H1 (cell line): ENCODE measurements around the gene HINT2. TPM values are rescaled to one million over a fixed set of nuclear protein-coding genes. Genes with fewer than 3 reads are reported as not detected.

Experiments
- CTCF ChIA-PET: fragments of 300-600 bp; sonication (Branson Sonifier 250); formaldehyde crosslinking; loops from one replicate; lab custom pipeline; 2021; ENCODE audit not compliant: partially characterized antibody; lab: Charles Lee
- POLR2A ChIA-PET: fragments of 300-600 bp; sonication (Branson Sonifier 250); formaldehyde crosslinking; loops from one replicate; lab custom pipeline; 2021; ENCODE audit warnings: inconsistent platforms; ENCODE audit not compliant: partially characterized antibody; lab: Charles Lee
- DNase-seq, 2 experiments: peaks; one replicate each; pipeline versions ENCODE4 v3.0.0 to v3.0.0-alpha.2; 2010 to 2022; ENCODE audit warnings: low spot score in 2 of 2, low read depth in 1 of 2, mixed read lengths in 1 of 2
- FAIRE-seq: peaks from 2 replicates; lab custom pipeline; 2011; peaks lifted over from hg19 to GRCh38; lab: Jason Lieb, UNC
- H2AFZ ChIP-seq: 2 replicates; pipeline ENCODE4 v1.8.1; 2012; ENCODE audit warnings: low read length, inconsistent platforms
- H2AK5ac ChIP-seq: 2 replicates; pipeline ENCODE4 v1.6.1; 2013; ENCODE audit warnings: low read depth, low read length
- H2BK120ac ChIP-seq: replicated peaks from 2 replicates; pipeline ENCODE3; 2013; ENCODE audit warnings: low read depth, low read length, inconsistent platforms
- H2BK12ac ChIP-seq: 2 replicates; pipeline ENCODE4 v1.6.1; 2013; ENCODE audit warnings: low read depth, low read length
- H2BK15ac ChIP-seq: 2 replicates; pipeline ENCODE4 v1.6.1; 2013; ENCODE audit warnings: low read length
- H2BK20ac ChIP-seq: 2 replicates; pipeline ENCODE4 v1.6.1; 2013; ENCODE audit warnings: low read length
- H2BK5ac ChIP-seq: 2 replicates; pipeline ENCODE4 v1.6.1; 2013; ENCODE audit warnings: low read depth, low read length
- H3K14ac ChIP-seq: 2 replicates; pipeline ENCODE4 v1.6.1; 2013; ENCODE audit warnings: inconsistent platforms; ENCODE audit not compliant: insufficient read length
- H3K18ac ChIP-seq: 2 replicates; pipeline ENCODE4 v1.6.1; 2013; ENCODE audit warnings: low read length; ENCODE audit errors: extremely low read depth
- H3K23ac ChIP-seq: 2 replicates; pipeline ENCODE4 v1.6.1; 2013; ENCODE audit warnings: inconsistent platforms; ENCODE audit not compliant: insufficient read length
- H3K23me2 ChIP-seq: 2 replicates; pipeline ENCODE4 v1.6.1; 2013; ENCODE audit warnings: low read depth, low read length
- H3K27ac ChIP-seq: 2 replicates; pipeline ENCODE4 v1.6.1; 2011; ENCODE audit warnings: low read depth, low read length, inconsistent platforms
- H3K27me3 ChIP-seq, 4 experiments: replicated peaks in 1 of 4; 1 replicate in 1 of 4; 2 replicates in 3 of 4; pipeline versions ENCODE4 v1.6.1 to v1.8.1; 2011 to 2013; ENCODE audit warnings: low read length in 3 of 4, mild to moderate bottlenecking in 3 of 4, inconsistent platforms in 2 of 4, mixed read lengths in 2 of 4, moderate library complexity in 1 of 4; ENCODE audit not compliant: control insufficient read depth in 3 of 4, insufficient read depth in 3 of 4; ENCODE audit errors: extremely low read depth in 1 of 4
- H3K36me3 ChIP-seq, 4 experiments: 2 replicates each; pipeline versions ENCODE4 v1.6.1 to v1.8.1; 2011 to 2013; ENCODE audit warnings: mild to moderate bottlenecking in 4 of 4, low read length in 3 of 4, moderate library complexity in 2 of 4, control low read depth in 1 of 4, inconsistent platforms in 1 of 4; ENCODE audit not compliant: insufficient read depth in 4 of 4, control insufficient read depth in 2 of 4
- H3K4ac ChIP-seq: replicated peaks from 2 replicates; pipeline ENCODE3; 2013; ENCODE audit warnings: low read length, low read depth, mixed read lengths, inconsistent platforms; ENCODE audit not compliant: insufficient read length
- H3K4me1 ChIP-seq, 4 experiments: replicated peaks in 1 of 4; 1 replicate in 1 of 4; 2 replicates in 3 of 4; pipeline versions ENCODE4 v1.6.1 to v1.8.1; 2011 to 2013; ENCODE audit warnings: low read length in 3 of 4, inconsistent platforms in 2 of 4, mixed read lengths in 1 of 4; ENCODE audit not compliant: insufficient read depth in 4 of 4, control insufficient read depth in 3 of 4
- H3K4me2 ChIP-seq, 2 experiments: 2 replicates each; pipeline versions ENCODE4 v1.6.1 to v1.8.1; 2011 to 2013; ENCODE audit warnings: low read depth in 2 of 2, low read length in 2 of 2, control low read depth in 1 of 2, inconsistent platforms in 1 of 2, mild to moderate bottlenecking in 1 of 2; ENCODE audit not compliant: insufficient read depth in 1 of 2
- H3K4me3 ChIP-seq, 4 experiments: fragments of 200-600, 300-600 bp in 1 of 4; sonication (generic), shearing (Covaris generic), sonication (Bioruptor Twin) in 1 of 4; 2 replicates each; pipeline versions ENCODE4 v1.5.1 to v1.8.1; 2011 to 2016; ENCODE audit warnings: low read length in 4 of 4, low read depth in 3 of 4, control low read depth in 2 of 4, inconsistent platforms in 2 of 4, mild to moderate bottlenecking in 2 of 4, mixed read lengths in 1 of 4, moderate library complexity in 1 of 4; ENCODE audit not compliant: insufficient read depth in 2 of 4; ENCODE audit errors: extremely low read depth in 1 of 4
- H3K56ac ChIP-seq: replicated peaks from 2 replicates; pipeline ENCODE3; 2013; ENCODE audit warnings: low read depth, mild to moderate bottlenecking, mixed read lengths, low read length, inconsistent platforms; ENCODE audit not compliant: insufficient read length
- H3K79me1 ChIP-seq: 2 replicates; pipeline ENCODE4 v1.6.1; 2013; ENCODE audit warnings: low read depth, low read length, control low read depth
- H3K79me2 ChIP-seq, 2 experiments: 2 replicates each; pipeline versions ENCODE4 v1.6.1 to v1.8.1; 2012 to 2013; ENCODE audit warnings: low read length in 2 of 2, mild to moderate bottlenecking in 2 of 2, inconsistent platforms in 1 of 2; ENCODE audit not compliant: insufficient read depth in 2 of 2, control insufficient read depth in 1 of 2
- H3K9ac ChIP-seq, 4 experiments: replicated peaks in 1 of 4; 1 replicate in 1 of 4; 2 replicates in 3 of 4; pipeline versions ENCODE4 v1.6.1 to v1.8.1; 2011 to 2013; ENCODE audit warnings: low read depth in 3 of 4, low read length in 3 of 4, control low read depth in 2 of 4, mild to moderate bottlenecking in 2 of 4, moderate library complexity in 2 of 4, inconsistent platforms in 1 of 4; ENCODE audit errors: extremely low read depth in 1 of 4
- H3K9me3 ChIP-seq, 2 experiments: 2 replicates each; pipeline versions ENCODE4 v1.6.1 to v1.8.1; 2012 to 2013; ENCODE audit warnings: mild to moderate bottlenecking in 2 of 2, moderate library complexity in 2 of 2, control low read depth in 1 of 2, inconsistent platforms in 1 of 2, low read depth in 1 of 2, low read length in 1 of 2, mixed read lengths in 1 of 2; ENCODE audit not compliant: insufficient read depth in 2 of 2
- H4K20me1 ChIP-seq, 2 experiments: replicated peaks in 1 of 2; 2 replicates each; pipeline versions ENCODE3 to v1.8.1; 2011 to 2013; ENCODE audit warnings: inconsistent platforms in 2 of 2, low read length in 2 of 2, mild to moderate bottlenecking in 1 of 2; ENCODE audit not compliant: insufficient read depth in 2 of 2, control insufficient read depth in 1 of 2
- H4K5ac ChIP-seq: 2 replicates; pipeline ENCODE4 v1.6.1; 2013; ENCODE audit warnings: low read length, low read depth, mixed read lengths, inconsistent platforms; ENCODE audit not compliant: insufficient read length
- H4K8ac ChIP-seq: 2 replicates; pipeline ENCODE4 v1.8.0; 2013; ENCODE audit warnings: mild to moderate bottlenecking, moderate library complexity, low read length, inconsistent platforms; ENCODE audit not compliant: insufficient read depth; ENCODE audit errors: extremely low read depth
- H4K91ac ChIP-seq: replicated peaks from 2 replicates; pipeline ENCODE3; 2013; ENCODE audit warnings: low read length, mixed read lengths, inconsistent platforms; ENCODE audit not compliant: insufficient read length
- GABPA ChIP-seq: IDR thresholded peaks from 2 replicates; pipeline ENCODE4 v1.6.1; 2011; ENCODE audit warnings: mild to moderate bottlenecking, low read length, moderate library complexity, borderline replicate concordance; ENCODE audit not compliant: insufficient read depth
- JUN ChIP-seq: IDR thresholded peaks from 2 replicates; pipeline ENCODE4 v1.6.1; 2011; ENCODE audit warnings: low read depth, mild to moderate bottlenecking, improper control_type of control experiment, low read length
- SAP30 ChIP-seq: fragments of 300-600 bp; sonication (generic); IDR thresholded peaks from 2 replicates; pipeline ENCODE4 v1.7.1; 2012; ENCODE audit warnings: low read length, moderate library complexity, mild to moderate bottlenecking, inconsistent platforms; ENCODE audit not compliant: insufficient read depth, insufficient replicate concordance
- SP4 ChIP-seq: IDR thresholded peaks from 2 replicates; pipeline ENCODE4 v1.6.1; 2012; ENCODE audit warnings: low read length, inconsistent platforms
- TAF1 ChIP-seq: IDR thresholded peaks from 2 replicates; pipeline ENCODE4 v1.6.1; 2011; ENCODE audit warnings: mild to moderate bottlenecking, low read depth, low read length
- WGBS, 2 experiments: shearing (Covaris generic) in 1 of 2; methylation state at CpG; one replicate each; pipeline versions ENCODE4 v1.1.6 to v1.1.7; 2013 to 2015; ENCODE audit warnings: low lambda C conversion rate in 2 of 2, mixed read lengths in 2 of 2, inconsistent platforms in 1 of 2, low coverage in 1 of 2, missing lambda C conversion rate in 1 of 2; ENCODE audit not compliant: insufficient replicate concordance in 2 of 2, insufficient coverage in 1 of 2, insufficient read length in 1 of 2; ENCODE audit errors: extremely low coverage in 1 of 2, missing lambda C conversion rate in 1 of 2; 5-methylcytosine and 5-hydroxymethylcytosine counted together
- polyA plus RNA-seq, 7 experiments: library from polyadenylated mRNA; depleted of rRNA in 3 of 7; stranded (reverse) in 5 of 7; unstranded in 2 of 7; fragments of >200 nt in 5 of 7; fragments of 200-250 nt in 2 of 7; gene quantifications; 1 replicate in 5 of 7; 2 replicates in 1 of 7; 4 replicates in 1 of 7; pipeline versions ENCODE4 v1.2.1 to v1.2.3, GENCODE V29; 2011 to 2013; ENCODE audit warnings: missing spikeins in 2 of 7, mixed read lengths in 2 of 7
- total RNA-seq: library from RNA; stranded (reverse); fragmentation: NEBNext Ultra II Directional; extraction: Animal tissue kit (Norgen Biotek cat#: 25700); gene quantifications from 2 replicates; pipeline ENCODE4 v1.2.1, GENCODE V29; 2021

The HINT2 gene
- total and polyA plus RNA-seq, 2 of the 8 experiments (the other 6 are each of a cell fraction or from before 2014, with no cell fraction given) = 32.1 to 51.2 TPM

- Histone ChIP-seq H3K9ac (no peak overlapping the region), H3K9me3 (no peaks in the 10 kb centered on the region), H3K18ac (no peak overlapping the region), H3K36me3 (peaks cover 0 to 4% (median 1%) of the 10 kb centered on the region in 4 experiments; a peak in 2 of 8 replicates), H3K4me2 (no peak overlapping the region), H3K4ac (no peak overlapping the region), H3K14ac (no peak overlapping the region), H3K27ac (no peak overlapping the region), H3K56ac (no peak overlapping the region), H2BK12ac (no peak overlapping the region), H4K20me1 (no peaks in the 10 kb centered on the region), H2BK15ac (no peak overlapping the region), H4K8ac (no peak overlapping the region), H2BK120ac (no peak overlapping the region), H2BK20ac (no peak overlapping the region), H3K79me2 (no peaks in the 10 kb centered on the region), H3K4me1 (no peaks in the 10 kb centered on the region; a peak in 1 of 7 replicates), H3K23ac (no peak overlapping the region), H3K79me1 (no peaks in the 10 kb centered on the region), H4K91ac (no peak overlapping the region), H2BK5ac (no peak overlapping the region), H4K5ac (no peak overlapping the region), H3K4me3 (no peak overlapping the region), H3K23me2 (no peaks in the 10 kb centered on the region), H3K27me3 (peaks cover 0 to under 1% (median 0%) of the 10 kb centered on the region in 4 experiments; a peak in 1 of 7 replicates), H2AK5ac (no peak overlapping the region), H2AFZ (no peak overlapping the region)
- no peak for TF ChIP-seq TAF1
- no peak for TF ChIP-seq SAP30
- TF ChIP-seq SP4 = no peak
- no peak for TF ChIP-seq JUN
- no peak for TF ChIP-seq GABPA
- DNase-seq (no peak), FAIRE-seq (no peak)
- ChIA-PET CTCF (interaction anchor here (0.8 to 1.6 kb wide), 4 partner anchors 17 to 188 kb away, joined by 3 to 6 read pairs (median 4); partner anchors contain the start of gene ARHGEF39), POLR2A (interaction anchor here (1.3 kb wide), 1 partner anchor 10 kb away, joined by 3 read pairs; no protein-coding TSS in a partner anchor)
- 88% methylated on average over 2 of the region's 2 CpGs; no CpG with 5 or more reads in 1 of the 2 experiments for WGBS, 2 experiments
Measured at GRCh38 chr9:35852267-35852815, 37.5 kb upstream of the HINT2 start.
